Neural cell (in vitro differentiated cells): ENCODE results near the gene TSPEAR. TPM values are rescaled to one million over a fixed set of nuclear protein-coding genes. Genes with fewer than 3 reads are reported as not detected.

Experiments
- H2AFZ ChIP-seq: fragments of 200-600, 300-800 bp; sonication (generic), shearing (Covaris generic); 2 replicates; pipeline ENCODE4 v1.6.0; 2014; ENCODE audit warnings: low read depth, mild to moderate bottlenecking, antibody characterized with exemption, low read length, moderate library complexity
- H3F3A ChIP-seq: fragments of 200-600 bp; shearing (Covaris generic); 2 replicates; pipeline ENCODE4 v1.6.1; 2016; ENCODE audit warnings: mild to moderate bottlenecking, moderate library complexity, mixed read lengths, antibody characterized with exemption, low read length; ENCODE audit not compliant: insufficient read depth, poor library complexity, severe bottlenecking
- H3K27ac ChIP-seq: fragments of 200-600, 300-800 bp; sonication (generic), shearing (Covaris generic); 2 replicates; pipeline ENCODE4 v1.5.1; 2014; ENCODE audit warnings: mild to moderate bottlenecking, low read length, moderate library complexity
- H3K27me3 ChIP-seq: fragments of 300-800, 200-600 bp; sonication (generic), shearing (Covaris generic); 2 replicates; pipeline ENCODE4 v1.6.0; 2014; ENCODE audit warnings: mild to moderate bottlenecking, low read depth, low read length, moderate library complexity; ENCODE audit not compliant: insufficient read depth
- H3K36me3 ChIP-seq: fragments of 300-800, 200-600 bp; sonication (generic), shearing (Covaris generic); 2 replicates; pipeline ENCODE4 v1.5.1; 2014; ENCODE audit warnings: mild to moderate bottlenecking, antibody characterized with exemption, low read length, moderate library complexity; ENCODE audit not compliant: insufficient read depth
- H3K4me2 ChIP-seq: fragments of 300-800, 200-600 bp; sonication (generic), shearing (Covaris generic); 2 replicates; pipeline ENCODE4 v1.6.0; 2014; ENCODE audit warnings: mild to moderate bottlenecking, low read length
- H3K4me3 ChIP-seq: fragments of 300-800, 200-600 bp; sonication (generic), shearing (Covaris generic); 2 replicates; pipeline ENCODE4 v1.5.1; 2014; ENCODE audit warnings: mild to moderate bottlenecking, low read length, moderate library complexity
- H3K79me2 ChIP-seq: fragments of 200-600 bp; shearing (Covaris generic); replicated peaks from 2 replicates; pipeline ENCODE4 v1.6.0; 2014; ENCODE audit warnings: mild to moderate bottlenecking, low read length, moderate library complexity; ENCODE audit not compliant: insufficient read depth
- H3K9ac ChIP-seq: fragments of 300-800, 200-600 bp; sonication (generic), shearing (Covaris generic); 2 replicates; pipeline ENCODE4 v1.6.1; 2016; ENCODE audit warnings: mild to moderate bottlenecking, low read length, mixed read lengths
- H3K9me2 ChIP-seq: fragments of 200-600 bp; shearing (Covaris generic); 2 replicates; pipeline ENCODE4 v1.6.1; 2016; ENCODE audit warnings: mild to moderate bottlenecking, low read length, mixed read lengths; ENCODE audit not compliant: insufficient read depth
- H3K9me3 ChIP-seq: fragments of 200-600, 300-800 bp; sonication (generic), shearing (Covaris generic); 2 replicates; pipeline ENCODE4 v1.6.1; 2016; ENCODE audit warnings: mild to moderate bottlenecking, mixed run types, low read length, moderate library complexity, mixed read lengths
- H4K20me1 ChIP-seq: fragments of 200-600 bp; shearing (Covaris generic); 2 replicates; pipeline ENCODE4 v1.6.1; 2016; ENCODE audit warnings: mild to moderate bottlenecking, mixed run types; ENCODE audit not compliant: insufficient read depth
- EP300 ChIP-seq: fragments of 450-650 bp; conservative IDR thresholded peaks from 2 replicates; pipeline ENCODE4 v1.6.1; 2014; ENCODE audit warnings: antibody characterized with exemption, mild to moderate bottlenecking, moderate library complexity; ENCODE audit not compliant: poor library complexity, severe bottlenecking
- EZH2 ChIP-seq: fragments of 200-600, 300-800 bp; shearing (Covaris generic), sonication (generic); IDR thresholded peaks from 2 replicates; pipeline ENCODE4 v1.6.1; 2014; ENCODE audit warnings: antibody characterized with exemption, low read length, borderline replicate concordance, mild to moderate bottlenecking; ENCODE audit not compliant: insufficient read depth, poor library complexity, severe bottlenecking
- MXI1 ChIP-seq: fragments of 450-650 bp; conservative IDR thresholded peaks from 2 replicates; pipeline ENCODE4 v1.6.1; 2014; ENCODE audit warnings: antibody characterized with exemption, mild to moderate bottlenecking; ENCODE audit not compliant: poor library complexity, severe bottlenecking
- POLR2AphosphoS5 ChIP-seq: IDR thresholded peaks from 2 replicates; pipeline ENCODE4 v1.6.1; 2012
- RAD21 ChIP-seq: fragments of 450-650 bp; conservative IDR thresholded peaks from 2 replicates; pipeline ENCODE4 v1.6.1; 2014; ENCODE audit warnings: antibody characterized with exemption, mild to moderate bottlenecking, moderate library complexity
- SMC3 ChIP-seq: fragments of 450-650 bp; conservative IDR thresholded peaks from 2 replicates; pipeline ENCODE4 v1.6.1; 2014; ENCODE audit warnings: antibody characterized with exemption, mild to moderate bottlenecking, moderate library complexity; ENCODE audit not compliant: poor library complexity
- TAF1 ChIP-seq: IDR thresholded peaks from 2 replicates; pipeline ENCODE4 v1.6.1; 2012; ENCODE audit warnings: low read depth
- polyA plus RNA-seq: library from polyadenylated mRNA; depleted of rRNA; stranded (reverse); fragments of >200 nt; gene quantifications from 2 replicates; pipeline ENCODE4 v1.2.3, GENCODE V29; 2014
- TF ChIP-seq, protein P1 (sequence below): fragments of 450-650 bp; IDR thresholded peaks from 2 replicates; pipeline ENCODE4 v1.5.1; 2014; ENCODE audit warnings: antibody characterized with exemption, mild to moderate bottlenecking, moderate library complexity; ENCODE audit not compliant: poor library complexity, severe bottlenecking
- TF ChIP-seq, protein P2 (sequence below): IDR thresholded peaks from 2 replicates; pipeline ENCODE4 v1.6.1; 2012; ENCODE audit warnings: borderline replicate concordance

The TSPEAR gene
- polyA plus RNA-seq, 1 donor from 2014 or later: 0.19 TPM

DNA sequence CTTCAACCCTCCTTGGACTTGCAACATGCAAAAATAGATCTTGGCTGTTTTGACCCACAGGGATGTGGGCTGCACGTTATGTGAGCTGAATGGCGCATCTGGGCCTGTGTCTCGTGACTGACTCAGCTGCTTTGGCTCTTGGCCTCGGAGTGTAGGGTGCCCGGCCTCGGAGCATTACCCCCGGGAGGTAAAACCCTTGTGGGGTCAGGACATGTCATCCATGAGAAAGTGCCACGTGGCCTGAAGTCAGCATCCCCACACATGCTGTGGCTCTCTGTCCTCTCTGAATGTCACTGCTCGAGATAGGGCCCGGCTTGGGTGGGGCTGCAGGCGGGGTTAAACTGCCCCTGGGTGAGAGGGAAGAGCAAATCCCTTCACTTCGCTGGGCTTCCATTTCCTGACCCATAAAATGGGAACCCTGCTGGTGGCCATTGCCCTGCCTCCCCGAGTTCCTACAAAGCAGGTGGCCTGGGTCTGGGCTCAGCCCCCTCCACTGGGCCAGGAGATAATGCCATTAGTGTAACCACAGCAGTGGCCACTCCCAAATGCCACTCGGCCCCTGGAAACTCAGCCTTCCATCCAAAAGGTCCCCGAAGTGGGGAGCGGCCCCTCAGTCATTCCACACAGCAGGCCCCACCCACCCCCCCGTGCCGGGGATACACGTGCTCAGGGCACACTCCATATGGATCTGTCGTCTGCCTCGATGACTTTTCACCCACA lies 22.8 kb upstream of the TSPEAR start:
- no peaks in the 10 kb centered on the region for H3K9me2 ChIP-seq
- peaks cover 11% of the 10 kb centered on the region for H3K9me3 ChIP-seq
- no peaks in the 10 kb centered on the region for H3K27me3 ChIP-seq

DNA sequence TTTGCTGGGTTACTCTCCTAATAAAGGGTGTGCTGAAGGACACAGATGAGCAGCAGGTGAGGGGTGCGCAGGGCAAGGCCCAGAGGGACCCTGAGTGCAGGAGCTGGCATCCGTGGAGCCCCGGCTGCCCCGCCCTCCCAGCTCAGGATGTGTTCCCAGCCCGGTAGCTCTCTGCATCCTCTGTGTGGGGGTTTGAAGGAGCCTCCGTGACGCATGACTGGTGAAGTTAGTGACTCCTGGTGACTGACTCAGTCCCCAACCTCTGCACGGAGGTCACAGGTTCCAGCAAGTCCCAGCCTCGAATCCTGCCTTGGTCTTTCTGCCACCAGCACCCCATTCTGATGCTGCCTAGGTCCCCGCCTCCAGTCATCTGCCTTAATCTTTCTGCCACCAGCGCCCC lies 21.6 kb upstream of the TSPEAR start:
- TF ChIP-seq TAF1: no peak
- TF ChIP-seq POLR2AphosphoS5: no peak
- TF ChIP-seq RAD21: no peak
- no peak for TF ChIP-seq SMC3
- TF ChIP-seq, protein P1, sequence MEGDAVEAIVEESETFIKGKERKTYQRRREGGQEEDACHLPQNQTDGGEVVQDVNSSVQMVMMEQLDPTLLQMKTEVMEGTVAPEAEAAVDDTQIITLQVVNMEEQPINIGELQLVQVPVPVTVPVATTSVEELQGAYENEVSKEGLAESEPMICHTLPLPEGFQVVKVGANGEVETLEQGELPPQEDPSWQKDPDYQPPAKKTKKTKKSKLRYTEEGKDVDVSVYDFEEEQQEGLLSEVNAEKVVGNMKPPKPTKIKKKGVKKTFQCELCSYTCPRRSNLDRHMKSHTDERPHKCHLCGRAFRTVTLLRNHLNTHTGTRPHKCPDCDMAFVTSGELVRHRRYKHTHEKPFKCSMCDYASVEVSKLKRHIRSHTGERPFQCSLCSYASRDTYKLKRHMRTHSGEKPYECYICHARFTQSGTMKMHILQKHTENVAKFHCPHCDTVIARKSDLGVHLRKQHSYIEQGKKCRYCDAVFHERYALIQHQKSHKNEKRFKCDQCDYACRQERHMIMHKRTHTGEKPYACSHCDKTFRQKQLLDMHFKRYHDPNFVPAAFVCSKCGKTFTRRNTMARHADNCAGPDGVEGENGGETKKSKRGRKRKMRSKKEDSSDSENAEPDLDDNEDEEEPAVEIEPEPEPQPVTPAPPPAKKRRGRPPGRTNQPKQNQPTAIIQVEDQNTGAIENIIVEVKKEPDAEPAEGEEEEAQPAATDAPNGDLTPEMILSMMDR: no peak
- TF ChIP-seq EZH2: no peak
- TF ChIP-seq MXI1: no peak
- TF ChIP-seq, protein P2, sequence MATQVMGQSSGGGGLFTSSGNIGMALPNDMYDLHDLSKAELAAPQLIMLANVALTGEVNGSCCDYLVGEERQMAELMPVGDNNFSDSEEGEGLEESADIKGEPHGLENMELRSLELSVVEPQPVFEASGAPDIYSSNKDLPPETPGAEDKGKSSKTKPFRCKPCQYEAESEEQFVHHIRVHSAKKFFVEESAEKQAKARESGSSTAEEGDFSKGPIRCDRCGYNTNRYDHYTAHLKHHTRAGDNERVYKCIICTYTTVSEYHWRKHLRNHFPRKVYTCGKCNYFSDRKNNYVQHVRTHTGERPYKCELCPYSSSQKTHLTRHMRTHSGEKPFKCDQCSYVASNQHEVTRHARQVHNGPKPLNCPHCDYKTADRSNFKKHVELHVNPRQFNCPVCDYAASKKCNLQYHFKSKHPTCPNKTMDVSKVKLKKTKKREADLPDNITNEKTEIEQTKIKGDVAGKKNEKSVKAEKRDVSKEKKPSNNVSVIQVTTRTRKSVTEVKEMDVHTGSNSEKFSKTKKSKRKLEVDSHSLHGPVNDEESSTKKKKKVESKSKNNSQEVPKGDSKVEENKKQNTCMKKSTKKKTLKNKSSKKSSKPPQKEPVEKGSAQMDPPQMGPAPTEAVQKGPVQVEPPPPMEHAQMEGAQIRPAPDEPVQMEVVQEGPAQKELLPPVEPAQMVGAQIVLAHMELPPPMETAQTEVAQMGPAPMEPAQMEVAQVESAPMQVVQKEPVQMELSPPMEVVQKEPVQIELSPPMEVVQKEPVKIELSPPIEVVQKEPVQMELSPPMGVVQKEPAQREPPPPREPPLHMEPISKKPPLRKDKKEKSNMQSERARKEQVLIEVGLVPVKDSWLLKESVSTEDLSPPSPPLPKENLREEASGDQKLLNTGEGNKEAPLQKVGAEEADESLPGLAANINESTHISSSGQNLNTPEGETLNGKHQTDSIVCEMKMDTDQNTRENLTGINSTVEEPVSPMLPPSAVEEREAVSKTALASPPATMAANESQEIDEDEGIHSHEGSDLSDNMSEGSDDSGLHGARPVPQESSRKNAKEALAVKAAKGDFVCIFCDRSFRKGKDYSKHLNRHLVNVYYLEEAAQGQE: no peak
- no peak for TF ChIP-seq EP300
- no peaks in the 10 kb centered on the region for H3K36me3 ChIP-seq
- peaks cover 11% of the 10 kb centered on the region for H3K9me3 ChIP-seq
- H3K27me3 ChIP-seq: no peaks in the 10 kb centered on the region
- H3K27ac ChIP-seq: no peak overlapping the region
- H3F3A ChIP-seq: no peaks in the 10 kb centered on the region
- H3K79me2 ChIP-seq: no peaks in the 10 kb centered on the region
- no peak overlapping the region for H2AFZ ChIP-seq
- H4K20me1 ChIP-seq: no peaks in the 10 kb centered on the region
- no peak overlapping the region for H3K4me2 ChIP-seq
- H3K9ac ChIP-seq: no peak overlapping the region
- H3K4me3 ChIP-seq: no peak overlapping the region
- no peaks in the 10 kb centered on the region for H3K9me2 ChIP-seq

More for the DNA sequence above, 22.8 kb upstream of the TSPEAR start:
- Histone ChIP-seq H3K9ac (no peak overlapping the region), H3K4me3 (no peak overlapping the region), H4K20me1 (no peaks in the 10 kb centered on the region), H3K79me2 (no peaks in the 10 kb centered on the region), H3F3A (no peaks in the 10 kb centered on the region), H3K4me2 (no peak overlapping the region), H3K36me3 (no peaks in the 10 kb centered on the region), H3K27ac (no peak overlapping the region), H2AFZ (no peak overlapping the region)
- TF ChIP-seq, protein P1: no peak
- TF ChIP-seq SMC3 (no peak), EZH2 (no peak), TAF1 (no peak), POLR2AphosphoS5 (no peak), RAD21 (no peak)
- TF ChIP-seq, protein P2: no peak
